Islet of Langerhans (tissue), 1 donor: ENCODE data around the gene CRTC3.

Experiments used
- FAIRE-seq: peaks from one replicate; lab custom pipeline; 2011; peaks lifted over from hg19 to GRCh38; lab: Jason Lieb, UNC

The CRTC3 gene

GRCh38 chr15:90594301-90594738 is 64.6 kb downstream of the CRTC3 start:
- FAIRE-seq, result no peak

GRCh38 chr15:90595763-90596155 is 66.0 kb downstream of the CRTC3 start:
- no peak for FAIRE-seq

- no peak for FAIRE-seq
These were observed 67.2 kb downstream of the CRTC3 start for GRCh38 chr15:90596943-90597342.

GRCh38 chr15:90597577-90597976 is 67.9 kb downstream of the CRTC3 start:
- FAIRE-seq, result no peak

GRCh38 chr15:90598031-90598577 is 68.4 kb downstream of the CRTC3 start:
- FAIRE-seq, result no peak

GRCh38 chr15:90598679-90599078 is 69.0 kb downstream of the CRTC3 start:
- no peak for FAIRE-seq

GRCh38 chr15:90599116-90599515 is 69.4 kb downstream of the CRTC3 start:
- FAIRE-seq, result no peak

- no peak for FAIRE-seq
These were observed 69.9 kb downstream of the CRTC3 start for GRCh38 chr15:90599644-90600043.

GRCh38 chr15:90600954-90601353 is 71.2 kb downstream of the CRTC3 start:
- FAIRE-seq, result no peak

GRCh38 chr15:90603893-90604292 is 74.2 kb downstream of the CRTC3 start:
- no peak for FAIRE-seq

GRCh38 chr15:90606641-90607040 is 76.9 kb downstream of the CRTC3 start:
- no peak for FAIRE-seq

- no peak for FAIRE-seq
These were observed 77.6 kb downstream of the CRTC3 start for GRCh38 chr15:90607361-90607760.

- peak; percentile 30 for FAIRE-seq
These were observed 79.8 kb downstream of the CRTC3 start for GRCh38 chr15:90609242-90610180.

- FAIRE-seq, result no peak
These were observed 80.5 kb downstream of the CRTC3 start for GRCh38 chr15:90610190-90610589.

GRCh38 chr15:90611157-90611556 is 81.4 kb downstream of the CRTC3 start:
- no peak for FAIRE-seq

GRCh38 chr15:90617171-90617570 is 87.4 kb downstream of the CRTC3 start:
- no peak for FAIRE-seq

- no peak for FAIRE-seq
These were observed 88.0 kb downstream of the CRTC3 start for GRCh38 chr15:90617668-90618097.

GRCh38 chr15:90618330-90619125 is 88.8 kb downstream of the CRTC3 start:
- FAIRE-seq, result no peak

- FAIRE-seq, result no peak
These were observed 89.7 kb downstream of the CRTC3 start for GRCh38 chr15:90619468-90619867.

GRCh38 chr15:90619939-90620338 is 90.2 kb downstream of the CRTC3 start:
- FAIRE-seq, result no peak

- FAIRE-seq, result no peak
These were observed 90.8 kb downstream of the CRTC3 start for GRCh38 chr15:90620379-90621067.

- FAIRE-seq, result no peak
These were observed 94.1 kb downstream of the CRTC3 start for GRCh38 chr15:90623854-90624253.
